GM12878 (cell line): Measurements from ENCODE around the gene GALT.
A peak's percentile ranks its signal among the peaks of the same experiment; 100 is the strongest.

Experiments used
- BRCA1 ChIP-seq: IDR thresholded peaks from 2 replicates; pipeline ENCODE4 v1.6.1; 2011; ENCODE audit warnings: low read depth, low read length, improper control_type of control experiment
- CTCF ChIP-seq, 3 experiments: IDR thresholded peaks in 2 of 3; conservative IDR thresholded peaks in 1 of 3; 2 replicates each; pipeline ENCODE4 v1.5.1; 2011; ENCODE audit warnings: low read depth in 3 of 3, low read length in 3 of 3, mild to moderate bottlenecking in 3 of 3, control low read depth in 2 of 3, moderate library complexity in 2 of 3, inconsistent platforms in 1 of 3, mixed read lengths in 1 of 3; ENCODE audit not compliant: control insufficient read depth in 2 of 3, insufficient read depth in 1 of 3; ENCODE audit errors: extremely low read depth in 1 of 3
- EP300 ChIP-seq, 2 experiments: fragments of 150-350 bp in 1 of 2; IDR thresholded peaks; 2 replicates each; pipeline ENCODE4 v1.6.1; 2011 to 2012; ENCODE audit warnings: low read depth in 2 of 2, low read length in 2 of 2, borderline replicate concordance in 1 of 2, improper control_type of control experiment in 1 of 2, inconsistent platforms in 1 of 2; ENCODE audit not compliant: control insufficient read depth in 1 of 2
- LARP7 ChIP-seq: fragments of 450-650 bp; IDR thresholded peaks from 2 replicates; pipeline ENCODE4 v1.6.1; 2017; ENCODE audit warnings: mild to moderate bottlenecking
- POLR2A ChIP-seq: IDR thresholded peaks from 2 replicates; pipeline ENCODE4 v1.6.1; 2011; ENCODE audit warnings: low read depth, mild to moderate bottlenecking, low read length
- POLR2AphosphoS2 ChIP-seq: IDR thresholded peaks from 2 replicates; pipeline ENCODE4 v1.6.1; 2011; ENCODE audit warnings: low read depth, mild to moderate bottlenecking, low read length, improper control_type of control experiment, moderate library complexity
- POLR2AphosphoS5 ChIP-seq: IDR thresholded peaks from 2 replicates; pipeline ENCODE4 v1.6.1; 2011; ENCODE audit warnings: mild to moderate bottlenecking, low read length, inconsistent platforms
- TAF1 ChIP-seq: IDR thresholded peaks from 2 replicates; pipeline ENCODE4 v1.6.1; 2011; ENCODE audit warnings: mild to moderate bottlenecking, low read depth, low read length, borderline replicate concordance
- TCF7 ChIP-seq: IDR thresholded peaks from 2 replicates; pipeline ENCODE4 v1.6.1; 2014; ENCODE audit warnings: antibody characterized with exemption, borderline replicate concordance
- ZNF24 ChIP-seq: fragments of 450-650 bp; IDR thresholded peaks from 2 replicates; pipeline ENCODE4 v1.6.1; 2017; ENCODE audit warnings: antibody characterized with exemption, mild to moderate bottlenecking

GRCh38 chr9:34611811-34612787 is 34.4 kb upstream of the GALT start, which contains the start of gene RPP25L:
- TF ChIP-seq CTCF (IDR thresholded peaks at IDR 0.05 in 2 of 3, conservative IDR thresholded peaks at IDR 0.05 in 1 of 3; ENCODE audit: control insufficient read depth in 2 of 3, extremely low read depth in 1 of 3, insufficient read depth in 1 of 3, low read depth in 3 of 3, low read length in 3 of 3) (no peak), ZNF24 (no peak), POLR2AphosphoS5 (peak; percentile 81; the same call in 1 of the 2 replicates), TAF1 (peak; percentile 87; the same call in 1 of the 2 replicates), BRCA1 (no peak), LARP7 (peak; percentile 48; the same call in 1 of the 2 replicates), POLR2AphosphoS2 (peak; percentile 89), POLR2A (peak; percentile 99), EP300 (IDR thresholded peaks at IDR 0.05; ENCODE audit: borderline replicate concordance in 1 of 2, control insufficient read depth in 1 of 2, low read depth in 2 of 2, low read length in 2 of 2) (no peak), TCF7 (no peak)
